ENCODE data around the gene NPC1. TPM values are rescaled to one million over a fixed set of nuclear protein-coding genes. Genes with fewer than 3 reads are reported as not detected.

The NPC1 gene
- total RNA-seq, 1 donor from 2014 or later, result 42.4 TPM

DNA sequence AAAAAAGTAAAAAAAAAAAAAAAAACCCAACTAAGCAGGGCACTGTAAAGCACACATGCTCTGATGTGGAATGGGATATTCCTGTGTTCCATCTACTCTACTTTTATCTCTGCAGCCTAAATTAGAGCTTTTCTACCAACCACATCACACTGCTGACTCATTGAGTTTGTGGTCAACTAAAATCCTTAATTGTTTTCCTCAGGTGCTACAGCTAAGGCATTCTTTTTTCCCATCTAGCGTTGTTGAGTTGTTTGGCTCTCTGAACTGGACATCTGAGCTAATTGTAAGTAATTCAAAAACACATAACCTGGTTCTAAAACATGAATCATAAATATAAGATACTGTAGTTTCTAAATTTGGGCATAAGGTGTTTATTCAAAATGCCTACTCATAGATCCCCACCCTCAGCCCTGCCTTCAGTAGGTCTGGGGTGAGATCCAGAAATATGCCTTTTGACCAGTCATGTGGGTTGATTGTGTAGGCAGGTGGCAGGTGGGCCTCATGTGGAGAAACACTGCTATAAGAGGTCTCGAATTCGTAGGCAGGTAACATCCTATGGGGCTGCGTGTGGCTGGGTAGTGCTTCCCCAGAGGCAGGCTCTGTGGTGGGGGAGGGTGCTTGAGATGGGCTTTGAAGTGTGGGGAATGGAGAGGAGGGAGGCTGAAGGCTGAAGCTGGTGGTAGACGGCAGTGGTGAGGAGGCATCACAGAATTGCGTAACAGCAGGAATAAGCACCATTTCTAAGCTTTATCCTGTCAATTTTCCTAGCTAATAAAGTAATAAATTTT, 49.2 kb upstream of the NPC1 start:
- Histone ChIP-seq H3K36me3 (ENCODE audit: insufficient read depth, low read length) (no peaks in the 10 kb centered on the region), H2AFZ (ENCODE audit: low read depth, low read length) (no peak overlapping the region), H3K9me3 (ENCODE audit: insufficient read depth, low read depth, low read length) (no peaks in the 10 kb centered on the region), H3K79me2 (ENCODE audit: insufficient read depth, low read length) (no peaks in the 10 kb centered on the region), H3K4me3 (ENCODE audit: insufficient read depth, low read depth, low read length) (no peak overlapping the region), H4K20me1 (ENCODE audit: insufficient read depth, low read length) (no peaks in the 10 kb centered on the region), H3K27ac (ENCODE audit: low read depth, low read length) (no peak overlapping the region), H3K4me1 (ENCODE audit: insufficient read depth, low read length) (no peaks in the 10 kb centered on the region), H3K27me3 (ENCODE audit: insufficient read depth, low read length) (peaks cover 9% of the 10 kb centered on the region), H3K4me2 (ENCODE audit: low read length) (no peak overlapping the region), H3K9ac (ENCODE audit: low read length) (no peak overlapping the region)
- Mint-ChIP-seq H3K36me3 (ENCODE audit: low read depth, unreplicated experiment) (no peaks in the 10 kb centered on the region), H3K9me3 (ENCODE audit: unreplicated experiment) (no peaks in the 10 kb centered on the region), H3K4me3 (ENCODE audit: unreplicated experiment) (no peak overlapping the region), H3K4me1 (ENCODE audit: low read depth, unreplicated experiment) (peaks cover 3% of the 10 kb centered on the region), H3K27ac (ENCODE audit: unreplicated experiment) (peak overlapping the region; percentile 23), H3K27me3 (ENCODE audit: low read depth, unreplicated experiment) (peaks cover 16% of the 10 kb centered on the region)
- DNase-seq (ENCODE audit: low read depth) (peak; percentile 55), FAIRE-seq (no peak)
- TF ChIP-seq, protein P1, sequence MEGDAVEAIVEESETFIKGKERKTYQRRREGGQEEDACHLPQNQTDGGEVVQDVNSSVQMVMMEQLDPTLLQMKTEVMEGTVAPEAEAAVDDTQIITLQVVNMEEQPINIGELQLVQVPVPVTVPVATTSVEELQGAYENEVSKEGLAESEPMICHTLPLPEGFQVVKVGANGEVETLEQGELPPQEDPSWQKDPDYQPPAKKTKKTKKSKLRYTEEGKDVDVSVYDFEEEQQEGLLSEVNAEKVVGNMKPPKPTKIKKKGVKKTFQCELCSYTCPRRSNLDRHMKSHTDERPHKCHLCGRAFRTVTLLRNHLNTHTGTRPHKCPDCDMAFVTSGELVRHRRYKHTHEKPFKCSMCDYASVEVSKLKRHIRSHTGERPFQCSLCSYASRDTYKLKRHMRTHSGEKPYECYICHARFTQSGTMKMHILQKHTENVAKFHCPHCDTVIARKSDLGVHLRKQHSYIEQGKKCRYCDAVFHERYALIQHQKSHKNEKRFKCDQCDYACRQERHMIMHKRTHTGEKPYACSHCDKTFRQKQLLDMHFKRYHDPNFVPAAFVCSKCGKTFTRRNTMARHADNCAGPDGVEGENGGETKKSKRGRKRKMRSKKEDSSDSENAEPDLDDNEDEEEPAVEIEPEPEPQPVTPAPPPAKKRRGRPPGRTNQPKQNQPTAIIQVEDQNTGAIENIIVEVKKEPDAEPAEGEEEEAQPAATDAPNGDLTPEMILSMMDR (IDR thresholded peaks at IDR 0.05; ENCODE audit: insufficient read depth, low read depth, low read length), result no peak
- TF ChIP-seq EZH2 (IDR thresholded peaks at IDR 0.05; ENCODE audit: insufficient read depth, low read length), result no peak

DNA sequence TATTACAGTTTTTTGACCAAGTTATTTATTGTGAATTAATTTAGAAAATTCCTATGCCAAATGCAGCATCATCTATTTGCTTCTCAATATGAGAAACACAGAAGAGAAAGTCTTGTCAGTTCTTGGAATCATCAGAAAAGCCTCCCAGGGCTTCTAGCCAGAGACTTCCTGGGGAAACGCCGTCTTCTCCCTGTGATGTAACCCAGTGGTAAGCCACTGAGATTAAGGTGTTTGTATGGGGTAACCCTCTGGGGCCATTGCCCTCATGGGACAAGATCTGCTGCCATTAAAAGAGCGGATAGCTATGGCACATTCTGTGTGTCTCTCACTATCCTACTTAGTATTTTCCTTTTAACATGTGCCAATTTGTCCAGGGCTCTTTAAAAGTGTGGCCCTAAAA, 48.4 kb upstream of the NPC1 start:
- no peaks in the 10 kb centered on the region for H3K4me1 ChIP-seq (ENCODE audit: insufficient read depth, low read length)
- no peak overlapping the region for H3K27ac ChIP-seq (ENCODE audit: low read depth, low read length)
- H3K9me3 ChIP-seq (ENCODE audit: insufficient read depth, low read depth, low read length), result no peaks in the 10 kb centered on the region
- TF ChIP-seq EZH2 (IDR thresholded peaks at IDR 0.05; ENCODE audit: insufficient read depth, low read length), result no peak
- TF ChIP-seq, protein P1 (IDR thresholded peaks at IDR 0.05; ENCODE audit: insufficient read depth, low read depth, low read length), result no peak
- H3K4me3 ChIP-seq (ENCODE audit: insufficient read depth, low read depth, low read length), result no peak overlapping the region
- H3K4me2 ChIP-seq (ENCODE audit: low read length), result no peak overlapping the region
- Mint-ChIP-seq H3K27me3 (ENCODE audit: low read depth, unreplicated experiment) (peaks cover 12% of the 10 kb centered on the region), H3K36me3 (ENCODE audit: low read depth, unreplicated experiment) (no peaks in the 10 kb centered on the region), H3K4me3 (ENCODE audit: unreplicated experiment) (no peak overlapping the region), H3K4me1 (ENCODE audit: low read depth, unreplicated experiment) (peaks cover 3% of the 10 kb centered on the region), H3K9me3 (ENCODE audit: unreplicated experiment) (no peaks in the 10 kb centered on the region), H3K27ac (ENCODE audit: unreplicated experiment) (no peak overlapping the region)
- no peak overlapping the region for H3K9ac ChIP-seq (ENCODE audit: low read length)
- no peak overlapping the region for H2AFZ ChIP-seq (ENCODE audit: low read depth, low read length)
- H3K27me3 ChIP-seq (ENCODE audit: insufficient read depth, low read length), result peaks cover 9% of the 10 kb centered on the region
- no peak for DNase-seq (ENCODE audit: low read depth)
- H3K79me2 ChIP-seq (ENCODE audit: insufficient read depth, low read length), result no peaks in the 10 kb centered on the region
- FAIRE-seq, result no peak
- no peaks in the 10 kb centered on the region for H3K36me3 ChIP-seq (ENCODE audit: insufficient read depth, low read length)
- H4K20me1 ChIP-seq (ENCODE audit: insufficient read depth, low read length), result no peaks in the 10 kb centered on the region

DNA sequence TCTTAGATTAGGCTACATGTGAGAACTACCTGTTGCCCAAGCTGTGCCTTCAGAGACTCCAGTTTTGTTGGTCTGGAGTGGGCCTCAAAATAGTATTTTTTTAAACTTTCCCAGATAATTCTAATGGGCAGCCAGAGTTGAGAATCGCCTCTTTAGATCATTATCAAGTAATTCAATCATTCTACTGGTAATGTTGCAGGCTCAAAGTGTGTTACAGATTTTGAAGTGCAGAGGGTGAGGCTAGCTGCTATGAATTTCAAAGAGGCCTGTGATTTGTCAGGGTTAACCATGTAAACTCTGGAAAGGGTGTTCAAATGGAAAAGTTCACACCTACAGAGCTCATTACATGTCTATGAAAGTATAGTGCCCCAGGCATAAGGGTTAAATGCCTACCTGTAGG, 46.3 kb upstream of the NPC1 start:
- Mint-ChIP-seq H3K27ac (ENCODE audit: unreplicated experiment) (no peak overlapping the region), H3K27me3 (ENCODE audit: low read depth, unreplicated experiment) (peaks cover 11% of the 10 kb centered on the region), H3K4me3 (ENCODE audit: unreplicated experiment) (no peak overlapping the region), H3K4me1 (ENCODE audit: low read depth, unreplicated experiment) (peaks cover 3% of the 10 kb centered on the region), H3K36me3 (ENCODE audit: low read depth, unreplicated experiment) (no peaks in the 10 kb centered on the region), H3K9me3 (ENCODE audit: unreplicated experiment) (no peaks in the 10 kb centered on the region)
- Histone ChIP-seq H3K9me3 (ENCODE audit: insufficient read depth, low read depth, low read length) (no peaks in the 10 kb centered on the region), H3K4me3 (ENCODE audit: insufficient read depth, low read depth, low read length) (no peak overlapping the region), H2AFZ (ENCODE audit: low read depth, low read length) (no peak overlapping the region), H3K27me3 (ENCODE audit: insufficient read depth, low read length) (peaks cover 7% of the 10 kb centered on the region), H3K4me2 (ENCODE audit: low read length) (no peak overlapping the region), H3K36me3 (ENCODE audit: insufficient read depth, low read length) (no peaks in the 10 kb centered on the region), H3K4me1 (ENCODE audit: insufficient read depth, low read length) (no peaks in the 10 kb centered on the region), H3K79me2 (ENCODE audit: insufficient read depth, low read length) (no peaks in the 10 kb centered on the region), H3K9ac (ENCODE audit: low read length) (no peak overlapping the region), H3K27ac (ENCODE audit: low read depth, low read length) (no peak overlapping the region), H4K20me1 (ENCODE audit: insufficient read depth, low read length) (no peaks in the 10 kb centered on the region)
- DNase-seq (ENCODE audit: low read depth), result no peak
- TF ChIP-seq, protein P1 (IDR thresholded peaks at IDR 0.05; ENCODE audit: insufficient read depth, low read depth, low read length), result no peak
- TF ChIP-seq EZH2 (IDR thresholded peaks at IDR 0.05; ENCODE audit: insufficient read depth, low read length), result no peak
- no peak for FAIRE-seq

Data from astrocyte (in vitro differentiated cells and primary cell).